K562 (cell line): Measurements from ENCODE around the gene TNFRSF18. TPM values are rescaled to one million over a fixed set of nuclear protein-coding genes. Genes with fewer than 3 reads are reported as not detected.

Experiments used
- BACH1 ChIP-seq: fragments of 200-800 bp; sonication (Bioruptor generic); IDR thresholded peaks from 2 replicates; pipeline ENCODE4 v1.6.1; 2016; ENCODE audit warnings: missing genetic modification characterization, missing compliant biosample characterization
- GABPA ChIP-seq: fragments of 200-800 bp; sonication (Bioruptor generic); conservative IDR thresholded peaks from 2 replicates; pipeline ENCODE4 v1.6.1; 2016; ENCODE audit warnings: low read depth, missing genetic modification characterization, missing compliant biosample characterization
- NEUROD1 ChIP-seq: fragments of 150-350 bp; IDR thresholded peaks from 2 replicates; pipeline ENCODE4 v1.6.1; 2014; ENCODE audit warnings: borderline replicate concordance, low read length, low read depth; ENCODE audit not compliant: partially characterized antibody
- NR1H2 ChIP-seq: sonication (generic); formaldehyde crosslinking; IDR thresholded peaks from 2 replicates; pipeline ENCODE4 v1.4.0; 2020; ENCODE audit warnings: mild to moderate bottlenecking, missing genetic modification reagents
- PURB ChIP-seq: sonication (generic); formaldehyde crosslinking; IDR thresholded peaks from 2 replicates; pipeline ENCODE4 v1.9.0; 2021; ENCODE audit warnings: low read depth, mild to moderate bottlenecking, missing genetic modification reagents
- RHOXF2B ChIP-seq: fragments of 250-450 bp; sonication (Bioruptor Pico); conservative IDR thresholded peaks from 2 replicates; pipeline ENCODE4 v1.5.1; 2021
- SIN3A ChIP-seq, 2 experiments: fragments of 150-350 bp in 1 of 2; IDR thresholded peaks; 2 replicates each; pipeline ENCODE4 v1.6.1; 2011 to 2016; ENCODE audit warnings: borderline replicate concordance in 2 of 2, low read depth in 2 of 2, low read length in 2 of 2, mild to moderate bottlenecking in 2 of 2, moderate library complexity in 2 of 2; ENCODE audit not compliant: control insufficient read depth in 1 of 2
- TEAD4 ChIP-seq, 2 experiments: sonication (generic) in 1 of 2; formaldehyde crosslinking in 1 of 2; IDR thresholded peaks; 2 replicates each; pipeline versions ENCODE4 v1.6.1 to v1.8.0; 2012 to 2022; ENCODE audit warnings: borderline replicate concordance in 1 of 2, inconsistent platforms in 1 of 2, low read length in 1 of 2, mild to moderate bottlenecking in 1 of 2, missing genetic modification reagents in 1 of 2
- TOE1 ChIP-seq, 2 experiments: fragments of 450-650 bp in 1 of 2; sonication (generic) in 1 of 2; formaldehyde crosslinking in 1 of 2; IDR thresholded peaks; 2 replicates each; pipeline versions ENCODE4 v1.7.1 to v1.8.0; 2016 to 2022; ENCODE audit warnings: borderline replicate concordance in 2 of 2, mild to moderate bottlenecking in 2 of 2, antibody characterized with exemption in 1 of 2, inconsistent platforms in 1 of 2, low read depth in 1 of 2, missing genetic modification reagents in 1 of 2, moderate library complexity in 1 of 2
- ZNF77 ChIP-seq: fragments of 250-450 bp; sonication (Bioruptor Pico); IDR thresholded peaks from 2 replicates; pipeline ENCODE4 v1.5.0; 2020
- polyA plus RNA-seq, 8 experiments: library from polyadenylated mRNA; depleted of rRNA in 4 of 8; stranded (reverse) in 5 of 8; unstranded in 3 of 8; fragments of >200 nt; fragmentation: Nextera tagmentation in 2 of 8; fragmentation: Illumina TruSeq in 1 of 8; extraction: Ambion mirVana in 2 of 8; extraction: Trizol in 1 of 8; gene quantifications; 2 replicates each; pipeline versions ENCODE4 v1.2.1 to v1.2.3, GENCODE V29; 2011 to 2014; ENCODE audit warnings: inconsistent platforms in 1 of 8, missing spikeins in 1 of 8
- total RNA-seq, 7 experiments: library from RNA; depleted of rRNA in 6 of 7; stranded (reverse); fragments of >200 nt in 6 of 7; fragmentation: Illumina TruSeq in 2 of 7; extraction: Trizol in 2 of 7; gene quantifications; 2 replicates each; pipeline versions ENCODE4 v1.2.1 to v1.2.3, GENCODE V29; 2011 to 2021; ENCODE audit warnings: low replicate concordance in 1 of 7
- TF ChIP-seq, protein P1 (sequence below), 2 experiments: fragments of 450-650 bp in 1 of 2; sonication (generic) in 1 of 2; formaldehyde crosslinking in 1 of 2; IDR thresholded peaks; 2 replicates each; pipeline versions ENCODE4 v1.7.1 to v1.9.0; 2016 to 2022; ENCODE audit warnings: inconsistent platforms in 1 of 2, mild to moderate bottlenecking in 1 of 2, missing genetic modification reagents in 1 of 2

The TNFRSF18 gene
- total and polyA plus RNA-seq, 9 of the 15 experiments (the other 6 are each of a cell fraction or from before 2014, with no cell fraction given) = 0.24 to 0.27 TPM; not detected in 7

DNA sequence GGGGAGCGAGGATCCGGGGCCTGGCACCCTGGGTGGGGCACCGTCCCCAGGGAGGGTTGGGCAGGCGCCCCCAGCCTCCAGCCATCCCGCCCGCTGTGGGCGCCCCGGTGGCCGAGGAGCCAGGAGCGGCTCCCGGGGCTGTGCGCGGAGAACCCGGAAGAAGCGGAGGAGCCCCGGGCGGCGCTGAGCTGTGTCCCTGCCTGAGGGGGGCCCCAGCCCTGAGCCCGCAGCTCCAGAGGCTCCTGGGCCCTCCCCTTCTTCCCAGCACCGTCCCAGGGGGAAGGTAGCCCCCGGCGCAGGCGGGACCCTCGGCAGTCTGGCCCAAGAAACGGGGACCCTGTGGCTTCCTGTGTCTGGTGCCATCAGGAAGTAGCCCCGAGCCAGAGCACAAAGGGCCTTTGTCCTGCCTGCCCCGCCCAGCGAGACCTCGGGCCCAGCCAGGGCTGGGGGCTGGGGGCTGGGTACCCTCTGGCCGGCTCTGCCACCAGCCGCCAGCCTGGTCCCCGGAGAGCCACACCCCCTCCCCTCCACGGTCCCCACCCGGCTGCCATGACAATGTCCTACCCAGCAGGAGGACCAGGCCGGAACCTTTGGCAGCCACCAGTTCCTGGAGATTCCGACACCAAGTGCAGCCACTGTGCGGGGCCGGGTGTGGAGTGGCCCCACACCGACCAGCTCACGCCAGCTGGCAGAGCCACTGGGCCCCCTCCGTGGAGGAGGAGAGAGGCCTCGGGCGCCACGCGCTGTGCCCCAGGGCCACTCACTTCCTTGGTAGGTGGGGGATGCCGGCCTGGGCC, 48.3 kb downstream of the TNFRSF18 start (continued):
- TF ChIP-seq, protein P1, sequence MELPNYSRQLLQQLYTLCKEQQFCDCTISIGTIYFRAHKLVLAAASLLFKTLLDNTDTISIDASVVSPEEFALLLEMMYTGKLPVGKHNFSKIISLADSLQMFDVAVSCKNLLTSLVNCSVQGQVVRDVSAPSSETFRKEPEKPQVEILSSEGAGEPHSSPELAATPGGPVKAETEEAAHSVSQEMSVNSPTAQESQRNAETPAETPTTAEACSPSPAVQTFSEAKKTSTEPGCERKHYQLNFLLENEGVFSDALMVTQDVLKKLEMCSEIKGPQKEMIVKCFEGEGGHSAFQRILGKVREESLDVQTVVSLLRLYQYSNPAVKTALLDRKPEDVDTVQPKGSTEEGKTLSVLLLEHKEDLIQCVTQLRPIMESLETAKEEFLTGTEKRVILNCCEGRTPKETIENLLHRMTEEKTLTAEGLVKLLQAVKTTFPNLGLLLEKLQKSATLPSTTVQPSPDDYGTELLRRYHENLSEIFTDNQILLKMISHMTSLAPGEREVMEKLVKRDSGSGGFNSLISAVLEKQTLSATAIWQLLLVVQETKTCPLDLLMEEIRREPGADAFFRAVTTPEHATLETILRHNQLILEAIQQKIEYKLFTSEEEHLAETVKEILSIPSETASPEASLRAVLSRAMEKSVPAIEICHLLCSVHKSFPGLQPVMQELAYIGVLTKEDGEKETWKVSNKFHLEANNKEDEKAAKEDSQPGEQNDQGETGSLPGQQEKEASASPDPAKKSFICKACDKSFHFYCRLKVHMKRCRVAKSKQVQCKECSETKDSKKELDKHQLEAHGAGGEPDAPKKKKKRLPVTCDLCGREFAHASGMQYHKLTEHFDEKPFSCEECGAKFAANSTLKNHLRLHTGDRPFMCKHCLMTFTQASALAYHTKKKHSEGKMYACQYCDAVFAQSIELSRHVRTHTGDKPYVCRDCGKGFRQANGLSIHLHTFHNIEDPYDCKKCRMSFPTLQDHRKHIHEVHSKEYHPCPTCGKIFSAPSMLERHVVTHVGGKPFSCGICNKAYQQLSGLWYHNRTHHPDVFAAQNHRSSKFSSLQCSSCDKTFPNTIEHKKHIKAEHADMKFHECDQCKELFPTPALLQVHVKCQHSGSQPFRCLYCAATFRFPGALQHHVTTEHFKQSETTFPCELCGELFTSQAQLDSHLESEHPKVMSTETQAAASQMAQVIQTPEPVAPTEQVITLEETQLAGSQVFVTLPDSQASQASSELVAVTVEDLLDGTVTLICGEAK (IDR thresholded peaks at IDR 0.05) = peak; percentile 44; the same call in 1 of the 2 replicates
- TF ChIP-seq, protein P1 (CRISPR knock-in tag; IDR thresholded peaks at IDR 0.05) = no peak
- TF ChIP-seq GABPA (tag) (peak; percentile 41; the same call in 1 of the 2 replicates), TEAD4 (IDR thresholded peaks at IDR 0.05; ENCODE audit: low read length) (no peak), TEAD4 (CRISPR knock-in tag; IDR thresholded peaks at IDR 0.05; ENCODE audit: borderline replicate concordance) (no peak), NEUROD1 (no peak), NR1H2 (0 out of 2 replicates have a peak, but pooled peaks have one; percentile 55), PURB (CRISPR knock-in tag) (no peak), SIN3A (IDR thresholded peaks at IDR 0.05; ENCODE audit: borderline replicate concordance in 2 of 2, control insufficient read depth in 1 of 2, low read depth in 2 of 2, low read length in 2 of 2) (no peak), ZNF77 (CRISPR knock-in tag) (no peak), TOE1 (IDR thresholded peaks at IDR 0.05; ENCODE audit: borderline replicate concordance) (no peak), TOE1 (CRISPR knock-in tag; IDR thresholded peaks at IDR 0.05; ENCODE audit: borderline replicate concordance, low read depth) (no peak), RHOXF2B (no peak), BACH1 (tag) (no peak)
